Lung microvascular endothelial cell (primary cell): ENCODE results near the gene IDH2. TPM values are rescaled to one million over a fixed set of nuclear protein-coding genes. Genes with fewer than 3 reads are reported as not detected.
A peak's percentile ranks its signal among the peaks of the same experiment; 100 is the strongest.

Experiments
- DNase-seq, 2 donors: peaks; one replicate each; pipeline versions ENCODE4 v3.0.0 to v3.0.0-alpha.2; 2010; ENCODE audit warnings: low read depth in 2 of 2
- total RNA-seq: library from RNA; depleted of rRNA; stranded (reverse); fragments of >200 nt; gene quantifications from 2 replicates; pipeline ENCODE4 v1.2.1, GENCODE V29; 2014

The IDH2 gene
- total RNA-seq, 1 donor from 2014 or later = 48.4 TPM

- no peak for DNase-seq
Measured at GRCh38 chr15:90044916-90045371, 57.3 kb downstream of the IDH2 start.

- DNase-seq = no peak
Measured at GRCh38 chr15:90044191-90044590, 58.1 kb downstream of the IDH2 start.

- DNase-seq = no peak
Measured at GRCh38 chr15:90043530-90044010, 58.7 kb downstream of the IDH2 start.

GRCh38 chr15:90042766-90043529 is 59.3 kb downstream of the IDH2 start:
- no peak for DNase-seq

DNA sequence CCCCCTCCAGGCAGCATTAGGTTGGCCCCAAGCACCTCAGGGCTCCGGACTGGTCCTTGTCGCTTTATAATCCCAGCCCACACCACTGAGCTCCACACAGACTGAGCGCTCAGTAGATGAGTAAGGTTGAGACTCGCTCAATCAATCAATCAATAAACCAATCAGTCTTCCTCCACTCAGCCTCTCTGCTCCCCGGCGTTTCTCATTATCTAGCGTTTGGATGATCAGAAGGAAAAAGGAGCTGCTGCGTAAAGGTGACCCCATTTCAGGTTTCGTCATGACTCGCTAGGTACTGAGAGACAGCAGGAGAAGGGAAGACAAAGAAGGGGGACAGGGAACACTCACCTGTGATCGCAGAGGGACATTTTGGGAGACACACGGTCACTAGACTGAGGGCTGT is 59.9 kb downstream of the IDH2 start:
- no peak for DNase-seq

DNA sequence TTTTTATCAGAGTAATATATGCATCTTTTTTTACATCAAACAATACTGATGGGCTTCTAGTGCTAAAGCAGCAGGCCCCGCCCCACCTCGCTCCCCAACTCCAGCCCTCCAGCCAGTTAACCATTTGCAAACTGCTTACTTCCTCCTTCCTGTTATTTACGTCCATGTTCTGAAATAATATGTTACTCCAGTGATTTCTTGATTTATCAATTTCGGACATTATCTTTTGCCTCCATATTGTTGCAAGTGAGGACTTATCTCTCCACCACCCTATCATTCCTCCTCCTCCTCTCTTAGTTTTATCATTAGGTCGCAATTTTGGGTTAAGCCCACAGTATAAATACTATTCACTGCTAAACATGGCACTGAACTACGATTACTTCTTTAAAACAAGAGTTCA is 61.6 kb downstream of the IDH2 start:
- DNase-seq = no peak

DNA sequence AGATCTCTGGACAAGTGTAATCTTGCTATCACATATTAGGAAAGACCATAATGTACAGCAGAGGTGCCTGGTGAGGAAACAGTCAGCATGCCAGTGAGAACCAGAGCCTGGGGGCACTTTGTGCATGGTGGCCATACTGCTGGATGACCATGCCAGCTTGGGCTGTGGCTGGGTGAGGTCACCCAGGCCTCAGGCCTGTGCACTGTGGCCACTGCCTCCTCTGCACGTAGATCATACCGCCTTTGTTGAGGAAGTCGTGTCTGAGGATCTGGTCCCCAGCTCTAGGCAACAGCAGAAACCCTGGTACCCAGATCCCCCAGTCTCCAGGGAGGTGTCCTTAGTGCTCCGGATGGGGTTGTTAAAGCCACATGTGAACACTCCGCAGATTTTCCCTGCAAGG is 62.3 kb downstream of the IDH2 start:
- DNase-seq = no peak

DNA sequence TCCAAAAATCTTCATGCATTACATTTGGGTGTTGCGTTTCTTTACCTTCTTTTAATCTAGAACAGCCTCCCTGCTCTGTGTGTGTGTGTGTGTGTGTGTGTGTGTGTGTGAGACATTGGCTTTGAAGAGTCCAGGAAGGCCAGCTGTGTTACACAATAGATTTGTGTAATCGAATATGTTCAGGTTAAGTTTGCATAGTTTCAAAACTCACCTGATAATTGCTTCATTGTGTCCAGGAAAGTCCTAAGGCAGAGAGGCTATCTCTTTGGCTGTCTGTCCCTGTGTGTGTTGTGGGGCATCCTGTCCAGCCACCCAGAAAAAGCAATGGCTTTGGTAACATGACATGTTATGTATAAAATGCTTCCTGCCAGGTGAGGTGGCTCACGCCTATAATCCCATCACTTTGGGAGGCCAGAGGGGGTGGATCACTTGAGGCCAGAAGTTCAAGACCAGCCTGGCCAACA is 63.6 kb downstream of the IDH2 start:
- no peak for DNase-seq

GRCh38 chr15:90037961-90038631 is 64.2 kb downstream of the IDH2 start:
- DNase-seq = peak; percentile 44 to 58

- DNase-seq = peak; percentile 43 to 70
Measured at GRCh38 chr15:90037511-90037860, 64.8 kb downstream of the IDH2 start.

DNA sequence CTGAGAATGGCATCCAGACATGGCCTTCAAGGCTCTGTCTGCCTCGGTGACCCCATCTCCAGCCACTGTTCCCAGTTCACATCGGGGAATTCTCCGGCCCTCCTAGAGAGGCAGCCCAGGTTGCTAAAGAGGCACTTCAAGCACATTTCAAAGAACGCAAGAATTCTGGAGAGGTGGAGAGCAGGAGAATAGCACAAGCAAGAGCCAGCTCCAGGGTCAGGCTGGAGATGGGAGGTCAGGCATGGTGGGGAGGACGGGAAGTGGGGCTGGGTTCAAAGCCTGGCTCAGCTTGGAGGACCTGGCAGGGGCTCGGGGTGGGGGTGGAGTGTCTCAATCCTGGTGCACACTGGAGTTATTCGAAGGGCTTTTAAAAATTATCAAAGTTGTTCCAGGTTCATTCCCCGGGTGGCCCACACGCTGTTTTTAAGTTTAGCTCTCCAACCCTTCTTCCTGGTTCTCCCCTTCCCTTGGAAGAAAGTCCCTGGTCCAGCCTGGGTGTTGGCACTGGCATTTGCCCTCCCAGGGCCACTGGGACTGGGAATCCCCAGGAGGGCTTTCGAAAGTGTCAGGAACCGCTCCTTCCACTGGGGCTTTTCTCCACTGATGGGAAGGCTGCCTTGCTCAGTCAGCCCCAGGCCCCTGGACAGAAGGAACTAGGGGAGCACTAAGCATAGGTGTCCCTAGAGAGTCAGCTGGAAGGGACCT is 65.3 kb downstream of the IDH2 start:
- DNase-seq = peak in 1 of 2 donors; percentile 25

- DNase-seq = no peak
Measured at GRCh38 chr15:90036343-90036742, 65.9 kb downstream of the IDH2 start.

DNA sequence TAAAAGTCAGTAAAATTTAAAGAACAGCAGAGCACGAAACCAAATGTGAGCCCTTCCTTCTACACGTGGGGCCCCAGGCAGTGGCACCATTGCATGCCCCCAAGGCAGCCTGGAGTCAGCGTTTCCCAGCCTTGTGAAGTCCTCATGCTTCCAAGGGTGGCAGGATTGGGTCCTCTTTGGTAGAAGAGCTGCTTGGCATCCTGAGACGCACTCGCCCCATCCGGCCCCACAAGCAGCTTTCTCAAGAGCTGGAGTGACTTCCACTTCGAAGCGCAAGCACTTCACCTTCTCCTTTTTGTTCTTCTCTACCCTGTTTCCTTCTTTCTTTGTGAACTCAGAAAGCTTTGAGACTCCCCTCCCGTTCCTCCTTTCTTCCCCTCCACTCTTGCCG is 66.4 kb downstream of the IDH2 start:
- no peak for DNase-seq

GRCh38 chr15:90035095-90035839 is 67.0 kb downstream of the IDH2 start:
- DNase-seq = peak; percentile 76 to 85

DNA sequence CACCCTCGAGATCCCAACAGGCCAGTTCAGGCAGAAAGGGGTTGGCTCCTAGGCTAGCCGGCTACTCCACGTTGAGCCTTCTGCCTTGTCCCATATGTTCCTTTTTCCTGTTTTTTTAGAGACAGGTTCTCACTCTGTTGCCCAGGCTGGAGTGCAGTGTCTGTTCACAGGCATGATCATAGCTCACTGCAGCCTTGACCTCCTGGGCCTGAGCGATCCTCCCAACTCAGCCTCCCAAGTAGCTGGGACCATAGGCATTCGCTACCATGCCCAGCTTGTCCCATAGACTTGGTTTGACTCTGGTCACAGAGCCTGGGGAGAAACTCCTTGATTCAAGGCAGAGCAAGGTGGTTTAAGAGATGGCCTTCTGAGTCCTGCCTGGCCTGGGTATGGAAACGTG is 68.8 kb downstream of the IDH2 start:
- DNase-seq = no peak

Other genes with a start within 250 kb of the IDH2 start
- 21.6 and 30.0 TPM in 2 replicates for gene AP3S2, start 208.5 kb downstream of the IDH2 start, total RNA-seq
- 8.5 and 11.1 TPM in 2 replicates for gene ARPIN, start 189.5 kb downstream of the IDH2 start, total RNA-seq
- gene ZNF710, start 101.1 kb downstream of the IDH2 start, total RNA-seq = 8.5 and 9.9 TPM in 2 replicates
- gene SEMA4B, start 98.9 kb upstream of the IDH2 start, total RNA-seq = 4.6 and 11.1 TPM in 2 replicates
- gene CIB1, start 131.5 kb upstream of the IDH2 start, total RNA-seq = 31.2 and 36.0 TPM in 2 replicates
- 6.3 and 8.7 TPM in 2 replicates for gene GDPGP1, start 131.7 kb upstream of the IDH2 start, total RNA-seq
- under 0.01 TPM in 2 replicates for gene TTLL13, start 147.1 kb upstream of the IDH2 start, total RNA-seq
- gene NGRN, start 163.2 kb upstream of the IDH2 start, total RNA-seq = 45.5 and 91.7 TPM in 2 replicates
- gene ZNF774, start 249.8 kb upstream of the IDH2 start, total RNA-seq = 0.65 and 0.79 TPM in 2 replicates